SU-DHL-6 (cell line): ENCODE results near the gene RAD51B.

Source experiments
- EZH2phosphoT487 ChIP-seq: fragments of 200-600 bp; sonication (generic), shearing (Covaris generic); conservative IDR thresholded peaks from 2 replicates; pipeline ENCODE4 v1.6.1; 2018; ENCODE audit warnings: mild to moderate bottlenecking, antibody characterized with exemption, low read length, moderate library complexity, mixed read lengths
- TF ChIP-seq, protein P1 (sequence below): fragments of 200-600 bp; sonication (generic); IDR thresholded peaks from one replicate; pipeline ENCODE4 v1.5.1; 2017; ENCODE audit warnings: antibody characterized with exemption, mild to moderate bottlenecking, low read length, moderate library complexity; ENCODE audit not compliant: insufficient read depth, poor library complexity, severe bottlenecking

DNA sequence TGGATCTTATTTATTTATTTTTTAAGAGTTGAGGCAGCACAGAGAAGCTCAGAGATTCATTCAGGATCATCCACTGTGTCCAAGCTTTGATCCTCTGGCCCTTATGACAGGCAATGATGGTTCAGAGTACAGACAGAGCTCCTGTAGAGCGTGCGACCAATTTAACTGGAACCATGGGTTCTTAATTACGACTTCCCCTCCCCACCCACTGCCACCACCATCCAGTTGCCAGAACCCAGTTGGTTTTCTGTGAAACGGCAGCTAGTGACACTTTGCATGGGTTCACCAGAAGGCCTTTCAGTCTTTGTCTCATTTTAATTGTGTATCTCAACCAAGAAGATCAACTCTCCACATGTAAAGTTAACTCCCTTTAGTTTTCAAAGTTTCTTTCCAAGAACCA lies 495.1 kb downstream of the RAD51B start:
- TF ChIP-seq, protein P1, sequence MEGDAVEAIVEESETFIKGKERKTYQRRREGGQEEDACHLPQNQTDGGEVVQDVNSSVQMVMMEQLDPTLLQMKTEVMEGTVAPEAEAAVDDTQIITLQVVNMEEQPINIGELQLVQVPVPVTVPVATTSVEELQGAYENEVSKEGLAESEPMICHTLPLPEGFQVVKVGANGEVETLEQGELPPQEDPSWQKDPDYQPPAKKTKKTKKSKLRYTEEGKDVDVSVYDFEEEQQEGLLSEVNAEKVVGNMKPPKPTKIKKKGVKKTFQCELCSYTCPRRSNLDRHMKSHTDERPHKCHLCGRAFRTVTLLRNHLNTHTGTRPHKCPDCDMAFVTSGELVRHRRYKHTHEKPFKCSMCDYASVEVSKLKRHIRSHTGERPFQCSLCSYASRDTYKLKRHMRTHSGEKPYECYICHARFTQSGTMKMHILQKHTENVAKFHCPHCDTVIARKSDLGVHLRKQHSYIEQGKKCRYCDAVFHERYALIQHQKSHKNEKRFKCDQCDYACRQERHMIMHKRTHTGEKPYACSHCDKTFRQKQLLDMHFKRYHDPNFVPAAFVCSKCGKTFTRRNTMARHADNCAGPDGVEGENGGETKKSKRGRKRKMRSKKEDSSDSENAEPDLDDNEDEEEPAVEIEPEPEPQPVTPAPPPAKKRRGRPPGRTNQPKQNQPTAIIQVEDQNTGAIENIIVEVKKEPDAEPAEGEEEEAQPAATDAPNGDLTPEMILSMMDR: no peak
- TF ChIP-seq EZH2phosphoT487: no peak
